LNCAP (cell line): ENCODE results near the gene TAS2R1.

Source experiments
- CTCF ChIP-seq: fragments of 450-650 bp; IDR thresholded peaks from 2 replicates; pipeline ENCODE4 v1.5.1; 2017; ENCODE audit warnings: mild to moderate bottlenecking

TAS2R1 gene

DNA sequence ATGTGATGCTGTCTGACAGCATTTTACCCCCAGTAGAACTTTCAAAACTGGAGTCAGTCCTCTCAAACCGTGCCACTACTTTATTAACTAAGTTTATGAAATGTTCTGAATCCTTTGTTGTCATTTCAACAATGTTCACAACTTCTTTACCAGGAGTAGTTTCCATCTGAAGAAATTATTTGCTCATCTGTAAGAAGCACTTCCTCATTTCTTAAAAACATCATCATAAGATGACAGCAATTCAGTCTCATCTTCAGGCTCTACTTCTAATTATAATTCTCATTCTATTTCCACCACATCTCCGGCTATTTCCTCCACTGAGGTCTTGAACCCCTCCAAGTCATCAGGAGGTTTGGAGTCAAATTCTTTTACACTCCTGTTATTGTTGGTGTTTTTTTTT is 2.3 kb upstream of the TAS2R1 start:
- TF ChIP-seq CTCF: no peak

DNA sequence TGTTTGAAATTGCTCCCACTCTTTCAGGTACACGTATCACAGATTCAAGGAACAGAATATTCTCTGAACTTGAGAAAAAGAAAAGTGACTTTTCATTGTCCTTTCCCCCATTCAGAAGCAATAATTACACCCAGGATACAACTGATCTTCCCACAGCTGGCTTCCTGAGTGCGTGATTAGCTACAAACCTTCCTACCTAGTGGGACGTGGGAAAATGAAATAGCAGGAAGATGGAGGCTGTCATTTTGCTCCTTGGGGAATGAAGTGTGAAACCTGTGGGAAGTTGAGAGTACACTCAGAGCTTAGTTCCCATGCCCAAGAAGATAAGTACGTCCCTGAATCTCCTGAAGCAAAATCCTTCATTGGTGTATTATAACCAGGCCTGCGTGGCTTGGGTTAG is 2.6 kb downstream of the TAS2R1 start:
- no peak for TF ChIP-seq CTCF

DNA sequence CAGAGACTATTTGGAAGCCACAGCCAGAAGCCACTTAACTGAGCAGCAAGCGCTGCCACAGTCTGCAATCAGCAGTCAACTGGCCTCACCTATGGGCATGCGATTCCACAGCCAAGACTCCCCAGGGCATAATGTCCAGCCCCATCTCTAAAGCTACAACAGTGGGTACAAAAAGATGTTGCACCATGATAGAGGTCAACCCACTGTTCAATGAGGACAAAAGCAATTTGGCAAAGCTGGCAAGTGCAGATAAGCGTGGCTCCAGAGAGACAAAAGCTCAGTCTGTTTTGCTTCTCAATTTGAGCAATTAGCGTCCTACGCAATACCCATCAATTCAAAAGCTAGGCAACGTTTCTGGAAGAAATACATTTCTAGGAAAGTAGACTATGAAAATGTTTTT is 3.2 kb downstream of the TAS2R1 start:
- no peak for TF ChIP-seq CTCF

GRCh38 chr5:9625731-9626130 is 4.4 kb downstream of the TAS2R1 start:
- TF ChIP-seq CTCF: no peak

DNA sequence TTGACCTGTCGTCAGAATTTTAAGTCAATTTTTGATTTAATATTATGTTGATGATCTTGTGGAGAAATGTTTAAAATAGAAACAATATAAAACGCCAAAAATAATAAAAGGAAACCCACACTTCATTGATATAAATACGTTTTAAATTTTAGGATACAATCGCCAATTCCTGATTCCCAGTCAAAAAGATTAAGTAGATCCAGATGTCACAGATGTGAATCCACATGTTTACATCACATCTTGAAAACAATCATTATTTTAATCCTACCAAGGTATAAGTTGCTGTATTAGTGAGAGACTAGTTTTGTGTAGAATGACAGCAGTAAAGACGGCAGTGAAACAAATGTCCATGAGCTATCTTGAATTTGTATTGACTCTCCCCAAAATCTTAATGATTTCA is 4.9 kb downstream of the TAS2R1 start:
- TF ChIP-seq CTCF: no peak

GRCh38 chr5:9624196-9624947 is 5.8 kb downstream of the TAS2R1 start:
- TF ChIP-seq CTCF: no peak

- TF ChIP-seq CTCF: no peak
Measured at GRCh38 chr5:9623661-9624060, 6.5 kb downstream of the TAS2R1 start.

GRCh38 chr5:9622971-9623421 is 7.2 kb downstream of the TAS2R1 start:
- no peak for TF ChIP-seq CTCF
